AG08395 (cell line): ENCODE measurements around the gene PTPN21.
A peak's percentile ranks its signal among the peaks of the same experiment; 100 is the strongest.

Experiments
- DNase-seq: peaks from one replicate; pipeline ENCODE4 v3.0.0; 2012; ENCODE audit warnings: mixed read lengths, low spot score

The PTPN21 gene

GRCh38 chr14:88468406-88468805 is 86.4 kb downstream of the PTPN21 start:
- DNase-seq = peak; percentile 58

GRCh38 chr14:88463318-88463717 is 91.5 kb downstream of the PTPN21 start:
- no peak for DNase-seq

DNA sequence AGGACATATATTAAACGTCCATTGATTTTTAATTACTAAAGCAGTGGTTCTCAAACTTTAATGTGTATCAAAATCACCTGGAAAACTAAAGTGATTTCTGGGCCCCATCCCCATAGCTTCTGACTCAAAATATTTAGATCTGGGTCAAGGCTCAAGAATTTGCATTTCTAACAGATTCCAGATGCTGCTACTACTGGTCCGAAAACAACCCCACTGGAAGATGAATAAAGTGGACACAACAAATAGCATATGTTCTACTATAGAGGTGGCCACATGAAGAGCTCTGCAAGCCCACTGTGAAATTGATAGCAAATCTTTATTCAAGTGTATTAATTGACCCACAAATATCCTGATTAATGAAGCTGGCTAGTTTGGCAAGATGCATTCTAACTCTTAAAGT is 99.9 kb downstream of the PTPN21 start:
- peak; percentile 63 for DNase-seq

GRCh38 chr14:88452231-88452630 is 102.6 kb downstream of the PTPN21 start:
- DNase-seq = no peak

GRCh38 chr14:88439088-88439487 is 115.7 kb downstream of the PTPN21 start:
- no peak for DNase-seq

DNA sequence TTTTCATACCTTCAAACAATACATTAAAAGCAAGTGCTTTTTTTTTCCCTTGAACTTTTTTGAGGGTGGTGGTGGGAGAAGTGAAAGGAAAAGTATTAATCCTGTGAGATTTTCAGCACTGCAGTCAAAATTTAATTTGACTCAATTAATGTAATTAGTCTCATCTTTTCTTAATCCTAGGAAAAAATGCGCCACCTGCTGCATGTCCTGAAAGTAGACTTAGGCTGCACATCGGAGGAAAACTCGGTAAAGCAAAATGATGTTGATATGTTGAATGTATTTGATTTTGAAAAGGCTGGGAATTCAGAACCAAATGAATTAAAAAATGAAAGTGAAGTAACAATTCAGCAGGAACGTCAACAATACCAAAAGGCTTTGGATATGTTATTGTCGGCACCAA is 117.1 kb downstream of the PTPN21 start:
- DNase-seq = no peak

DNA sequence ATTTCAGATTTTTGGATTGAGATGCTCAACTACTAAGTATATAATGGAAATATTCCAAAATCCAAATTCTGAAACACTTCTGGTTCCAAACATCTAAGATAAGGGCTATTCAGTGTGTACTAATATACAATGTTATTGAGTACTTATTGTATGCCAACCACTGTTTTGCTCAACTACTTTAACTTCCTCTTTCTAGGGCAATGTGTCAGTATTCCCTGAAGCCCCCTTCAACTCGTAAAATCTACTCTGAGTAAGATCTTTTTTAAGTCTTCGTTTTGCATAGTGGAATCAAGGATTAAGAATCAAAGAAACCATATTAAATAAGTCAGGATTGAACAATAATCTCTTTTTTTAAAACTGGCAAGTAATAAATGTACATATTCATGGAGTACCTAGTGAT is 123.8 kb downstream of the PTPN21 start:
- DNase-seq = no peak

DNA sequence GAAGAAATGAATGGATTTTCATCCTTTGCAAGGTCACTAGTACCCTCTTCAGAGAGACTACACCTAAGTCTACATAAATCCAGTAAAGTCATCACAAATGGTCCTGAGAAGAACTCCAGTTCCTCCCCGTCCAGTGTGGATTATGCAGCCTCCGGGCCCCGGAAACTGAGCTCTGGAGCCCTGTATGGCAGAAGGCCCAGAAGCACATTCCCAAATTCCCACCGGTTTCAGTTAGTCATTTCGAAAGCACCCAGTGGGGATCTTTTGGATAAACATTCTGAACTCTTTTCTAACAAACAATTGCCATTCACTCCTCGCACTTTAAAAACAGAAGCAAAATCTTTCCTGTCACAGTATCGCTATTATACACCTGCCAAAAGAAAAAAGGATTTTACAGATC is 128.5 kb downstream of the PTPN21 start:
- DNase-seq = no peak

- peak; percentile 20 for DNase-seq
Observed at GRCh38 chr14:88424573-88424972, 130.2 kb downstream of the PTPN21 start.

DNA sequence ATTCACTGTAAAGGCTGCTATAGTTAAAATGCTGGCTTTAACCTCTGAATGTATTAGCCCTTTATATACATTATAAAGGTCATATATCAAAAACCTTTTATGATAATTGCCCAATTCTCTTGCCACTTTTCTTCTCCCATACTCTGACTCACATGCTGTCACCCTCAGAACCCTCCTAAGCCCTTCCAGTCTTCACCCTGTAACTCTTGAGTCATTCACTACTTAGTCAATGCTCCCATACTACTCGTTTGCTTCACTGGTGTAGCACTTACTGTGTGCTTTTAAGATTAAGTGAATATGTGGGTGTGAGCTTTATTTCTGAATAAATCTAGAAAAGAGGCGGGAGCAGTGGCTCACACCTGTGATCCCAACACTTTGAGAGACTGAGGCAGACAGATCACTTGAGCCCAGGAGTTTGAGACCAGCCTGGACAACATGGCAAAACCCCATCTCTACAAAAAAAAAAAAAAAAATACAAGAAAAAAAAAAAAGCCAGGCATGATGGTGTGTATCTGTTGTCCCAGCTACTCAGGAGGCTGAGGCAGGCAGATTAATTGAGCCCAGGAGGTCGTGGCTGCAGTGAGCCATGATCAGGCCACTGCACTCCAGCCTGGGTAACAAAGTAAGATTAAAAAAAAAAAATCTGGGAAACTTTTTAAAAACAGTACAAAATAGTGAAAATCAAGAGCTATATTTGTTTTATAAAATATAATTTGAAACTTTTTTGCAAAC is 131.7 kb downstream of the PTPN21 start:
- peak; percentile 62 for DNase-seq

GRCh38 chr14:88422047-88422446 is 132.8 kb downstream of the PTPN21 start:
- no peak for DNase-seq

- peak; percentile 32 for DNase-seq
Observed at GRCh38 chr14:88421286-88421685, 133.5 kb downstream of the PTPN21 start.

GRCh38 chr14:88420187-88420586 is 134.6 kb downstream of the PTPN21 start:
- DNase-seq = no peak

- DNase-seq = no peak
Observed at GRCh38 chr14:88417594-88417993, 137.2 kb downstream of the PTPN21 start.
